Loucy (cell line): Measurements from ENCODE around the gene MAPK8.
"Not testable (repeated sequence)": the region's sequence is repeated elsewhere in the genome, so short reads cannot be mapped to it uniquely, and the experiment has no call there.

Source experiments
- H2AFZ ChIP-seq: fragments of 200-600 bp; sonication (generic); 2 replicates; pipeline ENCODE4 v1.6.0; 2016; ENCODE audit warnings: antibody characterized with exemption, mild to moderate bottlenecking, low read length, moderate library complexity
- H3F3A ChIP-seq: fragments of 200-600 bp; 2 replicates; pipeline ENCODE4 v1.6.0; 2016; ENCODE audit warnings: antibody characterized with exemption, low read depth, mild to moderate bottlenecking
- H3K27me3 ChIP-seq: fragments of 200-600 bp; sonication (generic); 2 replicates; pipeline ENCODE4 v1.6.1; 2014; ENCODE audit warnings: low read length, mild to moderate bottlenecking; ENCODE audit not compliant: insufficient read depth, poor library complexity, severe bottlenecking
- H3K36me3 ChIP-seq: fragments of 200-600 bp; sonication (generic); 2 replicates; pipeline ENCODE4 v1.6.1; 2016; ENCODE audit warnings: low read length; ENCODE audit not compliant: insufficient read depth
- H3K4me1 ChIP-seq: fragments of 200-600 bp; sonication (generic); 2 replicates; pipeline ENCODE4 v1.5.1; 2014; ENCODE audit warnings: low read length, mild to moderate bottlenecking; ENCODE audit not compliant: insufficient read depth, poor library complexity, severe bottlenecking
- H3K4me2 ChIP-seq: fragments of 200-600 bp; sonication (generic); 2 replicates; pipeline ENCODE4 v1.6.0; 2014; ENCODE audit warnings: antibody characterized with exemption, low read length, low read depth, mild to moderate bottlenecking; ENCODE audit not compliant: poor library complexity, severe bottlenecking
- H3K4me3 ChIP-seq: fragments of 200-600 bp; sonication (generic); 2 replicates; pipeline ENCODE4 v1.5.1; 2014; ENCODE audit warnings: low read length, mild to moderate bottlenecking, mixed read lengths; ENCODE audit not compliant: poor library complexity, severe bottlenecking
- H3K79me2 ChIP-seq: fragments of 200-600 bp; sonication (generic); 2 replicates; pipeline ENCODE4 v1.6.1; 2014; ENCODE audit warnings: low read length; ENCODE audit not compliant: insufficient read depth
- H3K9ac ChIP-seq: fragments of 200-600 bp; sonication (generic); 2 replicates; pipeline ENCODE4 v1.6.0; 2014; ENCODE audit warnings: mild to moderate bottlenecking, low read depth, low read length, moderate library complexity; ENCODE audit not compliant: poor library complexity, severe bottlenecking
- H3K9me2 ChIP-seq: fragments of 200-600 bp; sonication (generic); replicated peaks from 2 replicates; pipeline ENCODE4 v1.6.1; 2016; ENCODE audit warnings: low read depth, low read length, mixed read lengths
- H3K9me3 ChIP-seq: fragments of 200-600 bp; sonication (generic); 2 replicates; pipeline ENCODE4 v1.6.1; 2014; ENCODE audit warnings: mild to moderate bottlenecking, antibody characterized with exemption, low read length, low read depth; ENCODE audit not compliant: insufficient read depth
- H4K20me1 ChIP-seq: fragments of 200-600 bp; sonication (generic); 2 replicates; pipeline ENCODE4 v1.6.0; 2014; ENCODE audit warnings: antibody characterized with exemption, low read length, mild to moderate bottlenecking; ENCODE audit not compliant: insufficient read depth, poor library complexity, severe bottlenecking
- EZH2phosphoT487 ChIP-seq: fragments of 200-600 bp; IDR thresholded peaks from 2 replicates; pipeline ENCODE4 v1.6.1; 2018; ENCODE audit warnings: antibody characterized with exemption, mild to moderate bottlenecking, moderate library complexity, borderline replicate concordance
- TF ChIP-seq, protein P1 (sequence below): fragments of 200-600 bp; sonication (generic); conservative IDR thresholded peaks from 2 replicates; pipeline ENCODE4 v1.5.1; 2014; ENCODE audit warnings: mild to moderate bottlenecking, antibody characterized with exemption, low read length

MAPK8 gene

DNA sequence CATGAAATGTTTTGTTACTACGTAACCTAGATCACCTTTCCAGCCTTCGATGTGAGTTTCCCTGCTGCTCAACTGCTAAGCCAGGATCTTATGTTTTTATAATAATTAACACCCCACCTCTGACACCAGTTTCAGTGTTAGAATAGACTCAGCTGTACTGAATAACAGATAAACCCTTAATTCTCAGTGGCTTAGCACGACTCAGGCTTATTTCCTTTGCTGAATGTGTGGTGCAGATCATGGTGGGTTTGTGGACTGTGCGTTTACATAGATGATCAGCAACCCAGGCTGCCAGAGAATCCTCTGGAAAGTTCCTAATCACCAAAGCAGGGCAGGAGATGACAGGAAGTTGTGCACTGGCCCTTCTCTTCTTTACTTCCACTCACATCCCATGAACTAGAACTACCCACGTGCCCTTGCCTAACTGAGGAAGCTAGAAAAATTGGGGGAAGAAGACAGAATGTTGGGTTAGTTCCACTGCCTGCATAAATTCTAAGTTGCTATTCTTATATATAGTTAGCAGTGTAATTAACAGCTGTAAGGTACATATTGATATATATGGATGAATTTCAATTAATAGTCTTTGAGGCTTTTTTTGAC lies 111.8 kb downstream of the MAPK8 start:
- Histone ChIP-seq H3K27me3 (no peaks in the 10 kb centered on the region), H3F3A (no peaks in the 10 kb centered on the region), H3K4me1 (peaks cover 6% of the 10 kb centered on the region), H4K20me1 (no peaks in the 10 kb centered on the region), H3K79me2 (no peaks in the 10 kb centered on the region), H2AFZ (no peak overlapping the region), H3K4me3 (no peak overlapping the region), H3K9me2 (no peaks in the 10 kb centered on the region), H3K9me3 (no peaks in the 10 kb centered on the region), H3K4me2 (no peak overlapping the region), H3K36me3 (peaks cover 8% of the 10 kb centered on the region), H3K9ac (no peak overlapping the region)
- TF ChIP-seq, protein P1, sequence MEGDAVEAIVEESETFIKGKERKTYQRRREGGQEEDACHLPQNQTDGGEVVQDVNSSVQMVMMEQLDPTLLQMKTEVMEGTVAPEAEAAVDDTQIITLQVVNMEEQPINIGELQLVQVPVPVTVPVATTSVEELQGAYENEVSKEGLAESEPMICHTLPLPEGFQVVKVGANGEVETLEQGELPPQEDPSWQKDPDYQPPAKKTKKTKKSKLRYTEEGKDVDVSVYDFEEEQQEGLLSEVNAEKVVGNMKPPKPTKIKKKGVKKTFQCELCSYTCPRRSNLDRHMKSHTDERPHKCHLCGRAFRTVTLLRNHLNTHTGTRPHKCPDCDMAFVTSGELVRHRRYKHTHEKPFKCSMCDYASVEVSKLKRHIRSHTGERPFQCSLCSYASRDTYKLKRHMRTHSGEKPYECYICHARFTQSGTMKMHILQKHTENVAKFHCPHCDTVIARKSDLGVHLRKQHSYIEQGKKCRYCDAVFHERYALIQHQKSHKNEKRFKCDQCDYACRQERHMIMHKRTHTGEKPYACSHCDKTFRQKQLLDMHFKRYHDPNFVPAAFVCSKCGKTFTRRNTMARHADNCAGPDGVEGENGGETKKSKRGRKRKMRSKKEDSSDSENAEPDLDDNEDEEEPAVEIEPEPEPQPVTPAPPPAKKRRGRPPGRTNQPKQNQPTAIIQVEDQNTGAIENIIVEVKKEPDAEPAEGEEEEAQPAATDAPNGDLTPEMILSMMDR: no peak
- no peak for TF ChIP-seq EZH2phosphoT487

DNA sequence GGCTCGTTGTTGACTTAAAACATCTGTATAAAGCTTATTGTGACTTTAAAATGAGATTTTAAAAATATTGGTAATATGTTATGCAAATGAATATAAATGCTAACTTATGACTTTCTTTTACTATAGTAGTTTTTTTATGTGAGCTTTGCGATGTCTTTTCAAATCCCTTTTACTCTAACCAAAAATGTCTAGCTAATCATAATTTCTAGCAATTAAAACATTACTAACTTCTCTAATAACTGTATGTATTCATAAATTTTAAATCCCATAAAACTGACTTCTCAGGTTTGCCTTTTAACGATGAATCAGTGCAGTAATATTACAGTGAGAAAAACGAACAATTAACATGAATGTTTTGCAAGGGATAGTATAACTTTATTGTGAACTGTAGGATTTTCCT lies 113.2 kb downstream of the MAPK8 start:
- no peak overlapping the region for H3K9ac ChIP-seq
- H3K9me3 ChIP-seq: no peaks in the 10 kb centered on the region
- no peak overlapping the region for H2AFZ ChIP-seq
- no peak overlapping the region for H3K4me2 ChIP-seq
- H3K4me1 ChIP-seq: peaks cover 9% of the 10 kb centered on the region
- TF ChIP-seq, protein P1: no peak
- no peak for TF ChIP-seq EZH2phosphoT487
- H3K79me2 ChIP-seq: no peaks in the 10 kb centered on the region
- no peaks in the 10 kb centered on the region for H3K27me3 ChIP-seq
- H3K36me3 ChIP-seq: peaks cover 6% of the 10 kb centered on the region; the same call in 1 of the 2 replicates
- H4K20me1 ChIP-seq: no peaks in the 10 kb centered on the region
- no peaks in the 10 kb centered on the region for H3F3A ChIP-seq
- no peaks in the 10 kb centered on the region for H3K9me2 ChIP-seq
- H3K4me3 ChIP-seq: no peak overlapping the region

DNA sequence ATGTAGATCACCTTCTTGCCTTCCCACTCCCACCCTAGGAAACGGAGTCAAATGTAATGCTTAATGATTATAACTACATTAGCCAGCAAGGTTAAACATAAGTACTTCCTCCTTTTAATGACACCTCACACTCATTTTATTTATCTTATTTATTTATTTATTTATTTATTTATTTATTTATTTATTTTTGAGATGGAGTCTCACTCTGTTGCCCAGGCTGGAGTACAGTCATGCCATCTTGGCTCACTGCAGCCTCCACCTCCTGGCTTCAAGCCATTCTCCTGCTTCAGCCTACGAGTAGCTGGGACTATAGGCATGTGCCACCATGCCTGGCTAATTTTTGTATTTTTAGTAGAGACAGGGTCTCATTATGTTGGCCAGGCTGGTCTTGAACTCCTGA lies 115.4 kb downstream of the MAPK8 start:
- H3K27me3 ChIP-seq, H3K79me2 ChIP-seq, H3K4me1 ChIP-seq, H4K20me1 ChIP-seq, H2AFZ ChIP-seq, H3F3A ChIP-seq, H3K9ac ChIP-seq, H3K9me2 ChIP-seq, H3K9me3 ChIP-seq, H3K4me3 ChIP-seq, H3K4me2 ChIP-seq: not testable (repeated sequence)
- H3K36me3 ChIP-seq: peaks cover 13% of the 10 kb centered on the region; the same call in 1 of the 2 replicates

DNA sequence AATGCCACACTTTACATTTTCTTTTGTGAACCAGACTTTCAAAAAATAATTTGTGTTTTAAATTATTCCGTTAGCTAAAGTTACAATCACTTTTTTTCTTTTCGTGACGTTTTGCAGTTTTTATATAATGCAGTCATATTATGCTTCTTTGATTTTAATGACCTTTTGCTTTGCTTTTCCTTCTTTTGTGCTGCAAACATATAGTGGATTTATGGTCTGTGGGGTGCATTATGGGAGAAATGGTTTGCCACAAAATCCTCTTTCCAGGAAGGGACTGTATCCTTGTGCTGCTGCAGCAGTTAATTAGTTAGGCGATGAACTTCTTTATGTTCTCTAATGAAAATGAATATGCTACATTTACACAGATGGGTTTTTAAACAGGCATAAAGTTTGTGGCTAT lies 117.4 kb downstream of the MAPK8 start:
- H3K27me3 ChIP-seq: no peaks in the 10 kb centered on the region

More for the DNA sequence above, 117.4 kb downstream of the MAPK8 start:
- H4K20me1 ChIP-seq: no peaks in the 10 kb centered on the region
- H3K9ac ChIP-seq: no peak overlapping the region
- H3K4me1 ChIP-seq: peaks cover 3% of the 10 kb centered on the region
- H3K36me3 ChIP-seq: peaks cover 26% of the 10 kb centered on the region; the same call in 1 of the 2 replicates
- no peak overlapping the region for H3K4me2 ChIP-seq
- H3K9me3 ChIP-seq: no peaks in the 10 kb centered on the region
- H3K79me2 ChIP-seq: no peaks in the 10 kb centered on the region
- no peak overlapping the region for H3K4me3 ChIP-seq
- H3K9me2 ChIP-seq: no peaks in the 10 kb centered on the region
- H3F3A ChIP-seq: no peaks in the 10 kb centered on the region
- H2AFZ ChIP-seq: no peak overlapping the region
- TF ChIP-seq EZH2phosphoT487: no peak
- TF ChIP-seq, protein P1: no peak
